ENCODE measurements around the gene FBXL17.

Gene FBXL17

GRCh38 chr5:108373426-108373825 is 8.5 kb downstream of the FBXL17 start:
- no peak for DNase-seq (ENCODE audit: low spot score)

GRCh38 chr5:108372369-108372768 is 9.5 kb downstream of the FBXL17 start:
- no peak for DNase-seq (ENCODE audit: low spot score)

- no peak for DNase-seq (ENCODE audit: low spot score)
Observed at GRCh38 chr5:108371263-108371662, 10.6 kb downstream of the FBXL17 start.

GRCh38 chr5:108369167-108369566 is 12.7 kb downstream of the FBXL17 start:
- DNase-seq (ENCODE audit: low spot score), result no peak

GRCh38 chr5:108367679-108368334 is 14.1 kb downstream of the FBXL17 start:
- DNase-seq (ENCODE audit: low spot score), result no peak

GRCh38 chr5:108366500-108366899 is 15.4 kb downstream of the FBXL17 start:
- no peak for DNase-seq (ENCODE audit: low spot score)

GRCh38 chr5:108361771-108362170 is 20.1 kb downstream of the FBXL17 start:
- no peak for DNase-seq (ENCODE audit: low spot score)

GRCh38 chr5:108361239-108361638 is 20.7 kb downstream of the FBXL17 start:
- DNase-seq (ENCODE audit: low spot score), result no peak

GRCh38 chr5:108360280-108360679 is 21.6 kb downstream of the FBXL17 start:
- no peak for DNase-seq (ENCODE audit: low spot score)

GRCh38 chr5:108356286-108356685 is 25.6 kb downstream of the FBXL17 start:
- DNase-seq (ENCODE audit: low spot score), result no peak

DNA sequence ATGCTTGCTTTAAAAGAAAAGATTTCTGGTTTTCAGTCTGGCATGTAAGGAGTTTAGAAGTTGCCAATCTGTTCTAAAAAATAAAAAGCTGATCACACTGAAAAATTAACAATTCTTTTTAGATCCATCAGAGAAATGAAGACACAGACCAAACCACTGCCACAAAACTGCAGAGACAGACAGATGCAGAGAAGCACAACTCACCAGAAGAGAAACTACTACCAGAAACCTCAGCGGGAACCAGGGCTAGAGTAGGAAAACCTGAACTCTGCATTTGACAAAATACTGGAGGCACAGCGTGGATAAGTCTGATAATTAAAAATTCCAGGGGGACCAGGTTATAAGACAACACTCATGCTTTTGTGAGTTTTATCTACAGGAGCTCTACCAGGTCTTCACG is 28.8 kb downstream of the FBXL17 start:
- DNase-seq (ENCODE audit: low spot score), result no peak

DNA sequence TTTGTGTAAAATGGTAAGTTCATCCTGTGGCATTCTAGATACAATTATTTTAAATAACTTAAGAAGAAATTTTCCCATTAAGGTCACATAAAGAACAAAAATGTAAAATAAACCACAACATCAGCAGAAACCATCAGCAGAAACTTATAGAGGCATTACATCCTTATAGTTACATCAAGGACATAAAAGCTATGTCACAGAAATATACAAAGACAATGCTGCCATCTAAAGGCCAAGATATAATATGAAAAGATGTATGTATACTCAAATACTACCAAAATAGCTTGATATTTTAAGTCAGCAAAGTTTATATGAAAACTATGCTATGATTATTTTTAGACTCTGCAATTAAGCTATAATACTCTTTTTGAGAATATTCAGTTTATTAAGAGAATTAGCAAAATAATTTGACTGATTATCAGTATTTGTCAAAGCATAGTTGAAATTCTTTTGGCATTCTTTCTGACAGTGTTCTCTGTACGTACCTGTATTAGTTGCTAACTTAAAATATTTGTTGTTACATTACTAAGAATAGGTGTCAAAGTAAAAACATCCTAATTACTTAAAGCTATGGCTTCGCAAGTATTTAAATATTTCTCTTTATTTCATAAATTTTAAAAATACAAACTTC is 36.2 kb downstream of the FBXL17 start:
- peak; percentile 75 for DNase-seq (ENCODE audit: low spot score)

DNA sequence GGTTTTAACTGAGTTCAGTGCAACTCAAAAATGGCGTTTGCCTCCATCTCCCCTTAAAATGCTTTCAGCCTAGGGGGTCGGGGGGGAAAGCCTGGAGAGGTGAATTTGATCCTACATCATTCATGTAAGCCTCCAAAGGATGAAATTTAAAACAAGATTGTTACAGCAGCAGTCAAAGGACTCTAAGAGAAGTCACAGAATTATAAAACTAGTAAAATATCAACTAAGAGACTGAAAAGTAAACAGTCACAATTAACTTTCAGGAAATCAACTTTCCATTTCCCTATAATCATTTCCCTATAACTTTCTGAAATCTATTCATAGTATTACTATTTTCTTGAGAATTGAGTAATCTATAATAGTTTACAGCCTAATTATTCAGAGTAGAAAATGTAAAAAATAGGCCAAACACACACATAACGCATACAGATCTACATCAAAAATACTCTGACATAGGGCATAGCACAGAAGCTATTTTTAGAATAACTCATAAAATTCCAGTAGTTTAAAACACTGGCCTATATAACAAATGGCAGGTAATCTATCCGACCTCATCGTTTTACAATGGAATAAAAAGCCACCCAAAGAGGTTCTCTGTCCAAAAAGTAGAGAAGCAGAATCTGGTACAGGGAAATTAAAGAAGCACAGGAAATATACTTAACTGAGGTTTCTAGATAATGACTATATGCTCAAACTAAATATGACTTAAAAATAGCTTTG is 37.6 kb downstream of the FBXL17 start:
- DNase-seq (ENCODE audit: low spot score), result no peak

GRCh38 chr5:108341866-108342265 is 40.0 kb downstream of the FBXL17 start:
- DNase-seq (ENCODE audit: low spot score), result no peak

DNA sequence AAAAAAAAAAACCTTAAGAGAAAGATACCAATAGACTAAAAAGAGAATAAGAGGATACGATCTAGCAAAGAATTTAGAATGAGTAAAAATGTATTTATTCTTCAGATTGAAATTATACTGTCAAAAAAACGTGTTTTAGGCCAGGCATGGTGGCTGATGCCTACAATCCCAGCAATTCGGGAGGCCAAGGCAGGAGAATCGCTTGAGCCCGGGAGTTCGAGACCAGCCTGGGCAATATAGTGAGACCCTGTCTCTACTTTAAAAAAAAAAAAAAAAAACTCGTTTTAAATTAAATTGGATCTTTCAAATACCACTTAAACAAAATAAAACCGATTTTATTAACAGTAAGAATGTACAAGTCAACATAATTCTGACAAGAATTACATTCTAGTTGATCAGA is 41.8 kb downstream of the FBXL17 start:
- no peak for DNase-seq (ENCODE audit: low spot score)

DNA sequence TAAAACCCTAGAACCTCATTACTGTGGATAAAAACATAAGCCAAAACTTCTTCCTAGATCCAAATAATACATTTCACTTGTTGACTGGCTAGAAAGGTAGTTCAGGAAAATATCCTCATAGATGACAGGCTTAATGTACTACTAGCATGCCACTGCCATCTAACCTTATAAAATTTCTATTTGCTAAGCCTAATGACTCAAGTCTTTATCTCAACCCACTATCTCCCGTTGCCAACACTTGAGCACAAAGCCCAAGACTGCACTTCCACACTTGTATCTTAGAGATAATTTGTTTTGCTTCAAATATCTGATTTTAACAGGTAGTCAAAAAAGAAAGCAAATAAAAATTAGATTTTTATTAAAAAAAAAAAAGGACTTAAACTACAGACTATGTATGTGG is 42.7 kb downstream of the FBXL17 start:
- no peak for DNase-seq (ENCODE audit: low spot score)

DNA sequence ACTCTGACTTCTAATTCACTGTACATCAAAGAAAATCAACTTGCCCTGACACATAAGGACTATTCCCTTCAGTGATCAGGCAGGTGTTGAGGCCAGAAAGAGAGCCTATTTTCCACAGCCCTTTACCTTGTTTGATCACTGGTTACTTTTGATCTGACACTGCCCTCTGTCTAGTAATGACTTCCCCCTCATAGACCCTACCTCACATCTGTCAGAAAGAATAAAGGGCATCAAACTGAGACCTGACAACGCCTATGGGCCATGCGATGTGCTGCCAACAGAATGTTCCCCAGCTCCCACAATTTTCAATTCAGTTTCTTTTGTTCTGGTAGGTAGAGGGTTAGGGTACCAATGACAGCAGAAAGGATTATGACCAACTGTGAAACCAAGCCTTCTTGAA is 47.7 kb downstream of the FBXL17 start:
- no peak for DNase-seq (ENCODE audit: low spot score)

DNA sequence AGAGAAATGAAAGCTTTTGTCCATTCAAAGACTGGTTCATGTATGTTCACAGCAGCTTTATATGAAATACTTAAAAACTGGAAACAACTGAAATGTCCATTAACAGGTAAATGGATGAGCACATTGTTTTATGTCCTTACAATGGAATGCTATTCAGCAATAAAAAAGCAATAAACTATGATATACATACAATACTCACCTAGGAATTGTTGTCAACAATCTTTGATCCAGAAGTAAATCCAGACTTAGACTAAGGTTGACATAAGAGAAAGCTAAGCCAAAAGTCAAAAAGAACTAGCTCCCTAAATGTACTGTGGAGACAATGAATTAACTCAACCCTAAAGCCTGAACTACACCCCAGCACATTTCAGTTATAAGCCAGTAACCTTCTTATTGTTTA is 54.9 kb downstream of the FBXL17 start:
- DNase-seq (ENCODE audit: low spot score), result no peak

DNA sequence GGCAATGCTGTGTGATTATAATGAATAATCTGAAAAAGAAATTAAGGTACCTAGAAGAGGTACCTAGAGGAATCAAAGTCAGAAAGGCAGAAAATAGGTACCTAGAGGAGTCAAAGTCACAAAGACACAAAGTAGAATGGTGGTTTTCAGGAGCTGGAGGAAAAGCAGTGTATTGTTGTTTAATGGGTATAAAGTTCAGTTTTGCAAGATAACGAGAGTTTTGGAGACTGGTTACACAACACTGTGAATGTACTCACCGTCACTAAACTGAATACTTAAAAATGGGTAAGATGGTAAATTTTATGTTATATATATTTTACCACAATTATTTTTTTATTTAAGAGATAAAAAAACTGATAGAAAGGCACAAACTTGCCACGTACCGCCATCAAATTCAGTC is 57.0 kb downstream of the FBXL17 start:
- DNase-seq (ENCODE audit: low spot score), result no peak

DNA sequence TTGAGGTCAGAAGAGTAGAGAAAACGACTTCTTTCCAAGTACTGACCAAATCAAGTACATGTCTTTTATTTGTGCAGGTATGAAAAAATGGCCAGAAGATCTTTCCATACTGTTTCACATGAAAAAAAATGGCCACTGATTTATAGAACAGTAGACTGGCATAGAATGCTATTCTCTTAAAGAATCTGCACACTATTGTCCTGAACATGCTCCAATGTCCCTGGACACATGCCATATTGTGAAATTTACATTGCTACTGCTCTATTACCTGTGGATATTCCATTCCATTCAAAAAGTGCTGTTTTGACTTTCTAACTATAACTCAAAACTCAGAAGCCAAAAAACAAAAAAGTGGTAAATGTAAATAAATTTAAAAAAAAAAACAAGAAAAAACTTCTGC is 60.6 kb downstream of the FBXL17 start:
- DNase-seq (ENCODE audit: low spot score), result no peak

GRCh38 chr5:108320231-108320630 is 61.7 kb downstream of the FBXL17 start:
- no peak for DNase-seq (ENCODE audit: low spot score)

DNA sequence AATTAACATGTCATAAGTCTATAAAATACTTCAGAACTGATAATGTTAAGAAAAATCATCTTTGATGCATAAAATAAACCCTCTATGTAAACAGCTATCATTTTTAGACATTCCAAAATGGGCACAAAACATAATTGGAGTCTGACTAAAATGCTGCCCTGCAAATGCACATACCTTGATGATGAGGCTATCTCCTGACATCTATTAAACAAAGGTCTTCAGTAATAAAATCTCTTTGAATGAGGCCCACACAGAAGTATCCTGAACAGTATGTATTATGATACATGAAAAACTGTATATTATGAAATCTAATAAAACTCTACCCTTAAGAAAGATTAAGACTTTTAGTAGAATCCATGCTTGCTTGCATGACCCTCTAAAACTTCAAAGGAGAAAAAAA is 66.1 kb downstream of the FBXL17 start:
- DNase-seq (ENCODE audit: low spot score), result no peak

DNA sequence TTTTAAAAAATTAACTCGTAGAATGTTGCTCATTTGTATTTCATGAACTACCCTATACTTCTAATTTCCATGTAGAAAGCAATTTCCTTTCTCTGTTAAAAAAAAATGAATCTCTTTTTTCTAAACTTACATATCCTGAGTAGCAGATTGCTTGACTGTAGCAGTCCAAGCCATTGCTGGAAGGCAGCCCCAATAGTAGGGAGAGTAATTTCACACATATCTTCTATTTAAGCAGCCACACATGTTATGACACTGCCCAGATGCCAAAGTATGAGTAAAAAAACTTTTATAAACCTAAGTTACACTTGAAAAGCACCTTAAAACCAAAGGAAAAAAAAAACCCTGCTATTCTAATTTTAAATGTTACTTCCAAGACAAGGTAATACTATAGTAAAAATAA is 69.6 kb downstream of the FBXL17 start:
- DNase-seq (ENCODE audit: low spot score), result no peak

DNA sequence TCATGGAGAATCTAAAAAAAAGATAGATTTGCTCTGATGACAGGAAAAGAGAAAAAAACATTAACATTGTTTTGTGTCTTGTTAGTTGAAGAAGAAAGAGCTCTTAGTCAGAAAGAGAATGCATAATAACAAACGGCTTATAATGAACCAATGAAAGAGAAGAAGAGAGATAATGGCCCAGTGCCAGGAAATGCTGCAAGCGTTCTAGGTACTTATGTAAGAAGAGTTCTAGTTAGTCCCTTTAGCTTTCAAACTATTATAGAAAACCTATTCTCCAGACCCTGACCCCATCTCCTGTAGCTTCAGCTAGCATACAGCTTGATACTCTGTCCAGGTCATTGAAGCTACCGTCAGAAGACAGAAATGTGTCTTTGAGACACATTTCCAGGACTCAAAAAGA is 70.2 kb downstream of the FBXL17 start:
- no peak for DNase-seq (ENCODE audit: low spot score)

Data from SW480 (cell line).